ENCODE measurements around the gene PIEZO1.

PIEZO1 gene

GRCh38 chr16:88720396-88720970 lies 64.5 kb downstream of the PIEZO1 start:
- DNase-seq (ENCODE audit: low spot score) = no peak

DNA sequence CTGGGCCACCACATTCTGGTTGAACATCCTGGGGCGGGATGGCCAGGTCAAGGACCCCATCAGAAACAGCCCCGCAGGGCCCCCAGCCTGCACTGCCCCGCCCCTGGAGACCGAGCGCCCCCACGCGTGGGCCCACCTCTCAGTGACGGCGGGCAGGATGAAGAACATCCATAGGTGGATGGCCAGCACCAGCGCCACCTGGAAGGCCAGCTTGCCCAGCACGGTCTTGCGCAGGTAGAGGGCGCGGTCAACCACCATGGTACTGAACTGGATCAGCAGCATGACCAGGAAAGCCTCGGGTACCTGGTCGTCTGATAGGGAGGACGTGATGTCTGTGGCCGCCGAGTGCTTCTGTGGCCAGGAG lies 65.1 kb downstream of the PIEZO1 start:
- DNase-seq (ENCODE audit: low spot score) = no peak

- DNase-seq (ENCODE audit: low spot score) = no peak
These were observed 65.6 kb downstream of the PIEZO1 start for GRCh38 chr16:88719267-88719932.

- DNase-seq (ENCODE audit: low spot score) = no peak
These were observed 66.8 kb downstream of the PIEZO1 start for GRCh38 chr16:88718178-88718577.

GRCh38 chr16:88716601-88717001 lies 68.4 kb downstream of the PIEZO1 start:
- DNase-seq (ENCODE audit: low spot score) = no peak

GRCh38 chr16:88716201-88716600 lies 68.8 kb downstream of the PIEZO1 start:
- no peak for DNase-seq (ENCODE audit: low spot score)

GRCh38 chr16:88715312-88716190 lies 69.5 kb downstream of the PIEZO1 start:
- no peak for DNase-seq (ENCODE audit: low spot score)

- no peak for DNase-seq (ENCODE audit: low spot score)
These were observed 70.4 kb downstream of the PIEZO1 start for GRCh38 chr16:88714420-88715302.

- DNase-seq (ENCODE audit: low spot score) = no peak
These were observed 71.2 kb downstream of the PIEZO1 start for GRCh38 chr16:88713568-88714419.

- no peak for DNase-seq (ENCODE audit: low spot score)
These were observed 72.0 kb downstream of the PIEZO1 start for GRCh38 chr16:88713054-88713453.

- DNase-seq (ENCODE audit: low spot score) = no peak
These were observed 72.5 kb downstream of the PIEZO1 start for GRCh38 chr16:88712362-88712979.

- no peak for DNase-seq (ENCODE audit: low spot score)
These were observed 73.2 kb downstream of the PIEZO1 start for GRCh38 chr16:88711750-88712340.

DNA sequence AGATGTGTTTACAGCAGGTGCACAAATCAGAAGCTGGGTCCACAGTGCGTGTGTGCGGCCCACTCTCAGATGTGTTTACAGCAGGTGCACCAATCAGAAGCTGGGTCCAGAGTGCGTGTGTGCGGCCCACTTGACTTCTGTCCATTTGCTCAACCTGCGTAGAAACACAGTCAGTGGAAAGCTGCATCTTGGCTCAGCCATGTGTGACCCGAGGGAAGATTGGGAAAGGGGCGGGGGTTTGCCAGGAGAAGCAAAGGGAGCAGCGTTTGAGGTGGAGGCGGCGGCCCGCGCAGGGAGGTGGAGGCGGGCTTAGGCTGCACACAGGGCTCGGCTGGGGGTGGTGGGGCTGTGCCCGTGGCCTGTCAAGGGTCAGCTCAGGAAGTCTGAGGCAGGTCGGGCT lies 74.5 kb downstream of the PIEZO1 start:
- DNase-seq (ENCODE audit: low spot score) = no peak

DNA sequence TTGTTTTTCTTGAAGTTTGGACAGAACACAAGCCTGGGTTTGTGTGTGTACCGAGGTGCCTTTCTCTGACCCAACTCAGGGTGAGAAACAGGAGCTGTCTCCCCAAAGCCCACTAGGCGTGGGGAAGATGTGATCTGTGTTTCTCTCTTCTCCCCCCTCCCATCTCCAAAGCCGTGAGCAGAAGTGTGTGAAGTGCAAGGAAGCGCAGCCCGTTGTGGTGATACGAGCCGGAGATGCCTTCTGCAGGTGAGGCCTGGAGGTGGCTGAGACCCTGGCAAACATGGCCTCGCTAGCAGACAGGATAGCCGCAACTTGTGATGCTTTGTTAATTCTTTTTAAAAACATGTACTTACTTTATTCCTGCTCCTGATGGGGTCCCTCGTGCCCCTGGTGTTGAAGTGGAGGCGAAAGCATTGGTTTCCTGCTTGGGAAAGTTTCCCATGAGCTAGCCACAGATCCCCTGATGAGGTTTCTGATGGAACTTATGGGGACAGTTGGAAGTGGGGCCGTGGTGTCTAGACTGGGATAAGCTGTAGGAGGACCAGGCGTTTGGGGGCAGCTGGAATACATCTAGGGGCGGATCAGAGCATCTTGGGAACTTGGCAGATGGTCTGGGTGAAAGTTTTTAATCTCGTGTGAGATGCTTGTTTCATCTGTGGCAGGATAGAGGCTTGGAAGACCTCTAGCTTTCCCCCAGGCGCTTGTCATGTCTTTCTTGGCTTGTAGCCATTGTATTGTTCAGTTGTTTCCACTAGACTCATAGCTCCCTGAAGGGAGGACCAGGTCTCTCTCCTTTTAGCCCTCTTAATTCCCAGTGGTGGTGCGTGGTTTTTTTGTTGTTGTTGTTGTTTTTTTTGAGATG lies 77.8 kb downstream of the PIEZO1 start:
- no peak for DNase-seq (ENCODE audit: low spot score)

- peak; percentile 79 for DNase-seq (ENCODE audit: low spot score)
These were observed 78.6 kb downstream of the PIEZO1 start, which contains the start of the genes CTU2 and RNF166 for GRCh38 chr16:88706229-88706964. Gene CTU2, plus strand, starts transcription at chr16:88706503. Its CDS starts 28 bp downstream, at chr16:88706531. Gene RNF166, minus strand, starts transcription at chr16:88706408. Its CDS starts 83 bp downstream, at chr16:88706325.

- no peak for DNase-seq (ENCODE audit: low spot score)
These were observed 79.2 kb downstream of the PIEZO1 start for GRCh38 chr16:88705801-88706228.

GRCh38 chr16:88705076-88705684 lies 79.8 kb downstream of the PIEZO1 start:
- DNase-seq (ENCODE audit: low spot score) = no peak

Data from SK-N-DZ (cell line).